Immature natural killer cell (primary cell): ENCODE measurements around the gene CEP131. TPM values are rescaled to one million over a fixed set of nuclear protein-coding genes. Genes with fewer than 3 reads are reported as not detected.

Experiments
- DNase-seq, 3 donors: peaks; one replicate each; pipeline ENCODE4 v3.0.0; 2022; ENCODE audit warnings: mixed read lengths in 1 of 3
- H3K27ac Mint-ChIP-seq, 6 donors: one replicate each; pipeline ENCODE4 v1.8.0; 2020; ENCODE audit warnings: mixed read lengths in 6 of 6, mild to moderate bottlenecking in 5 of 6, inconsistent platforms in 4 of 6, moderate library complexity in 3 of 6
- H3K27me3 Mint-ChIP-seq, 3 donors: one replicate each; pipeline ENCODE4 v1.8.0; 2020 to 2021; ENCODE audit warnings: low read depth in 3 of 3, mild to moderate bottlenecking in 3 of 3, mixed read lengths in 3 of 3, moderate library complexity in 3 of 3, inconsistent platforms in 1 of 3
- H3K36me3 Mint-ChIP-seq, 3 donors: one replicate each; pipeline ENCODE4 v1.8.0; 2020; ENCODE audit warnings: mixed read lengths in 3 of 3, inconsistent platforms in 2 of 3, mild to moderate bottlenecking in 2 of 3
- H3K4me1 Mint-ChIP-seq, 2 donors: one replicate each; pipeline ENCODE4 v1.8.0; 2020; ENCODE audit warnings: inconsistent platforms in 2 of 2, mild to moderate bottlenecking in 2 of 2, mixed read lengths in 2 of 2, moderate library complexity in 1 of 2
- H3K4me3 Mint-ChIP-seq, 5 donors: one replicate each; pipeline ENCODE4 v1.8.0; 2020; ENCODE audit warnings: mild to moderate bottlenecking in 5 of 5, mixed read lengths in 5 of 5, inconsistent platforms in 3 of 5, moderate library complexity in 3 of 5
- H3K9me3 Mint-ChIP-seq, 6 donors: one replicate each; pipeline ENCODE4 v1.8.0; 2020; ENCODE audit warnings: mild to moderate bottlenecking in 6 of 6, mixed read lengths in 6 of 6, inconsistent platforms in 4 of 6, moderate library complexity in 3 of 6
- polyA plus RNA-seq, 3 donors: library from polyadenylated mRNA; unstranded; fragments of 300-500 nt; fragmentation: Illumina TruSeq; gene quantifications; one replicate each; pipeline ENCODE4 v1.2.3, GENCODE V29; 2021

The CEP131 gene
- polyA plus RNA-seq, 3 donors from 2014 or later = 0.43 to 7.4 (median 1.5) TPM

GRCh38 chr17:81183807-81184206 is 39.0 kb downstream of the CEP131 start:
- no peak for DNase-seq
- no peaks in the 10 kb centered on the region for H3K4me1 Mint-ChIP-seq
- no peaks in the 10 kb centered on the region for H3K9me3 Mint-ChIP-seq
- H3K27ac Mint-ChIP-seq = no peak overlapping the region
- H3K36me3 Mint-ChIP-seq = no peaks in the 10 kb centered on the region
- H3K27me3 Mint-ChIP-seq = peaks cover 0 to 4% (median 0%) of the 10 kb centered on the region in 3 donors
- H3K4me3 Mint-ChIP-seq = no peak overlapping the region

GRCh38 chr17:81183316-81183715 is 39.4 kb downstream of the CEP131 start:
- Mint-ChIP-seq H3K36me3 (no peaks in the 10 kb centered on the region), H3K9me3 (no peaks in the 10 kb centered on the region), H3K4me1 (no peaks in the 10 kb centered on the region), H3K27me3 (peaks cover 0 to 4% (median 0%) of the 10 kb centered on the region in 3 donors), H3K4me3 (no peak overlapping the region), H3K27ac (no peak overlapping the region)
- DNase-seq = no peak

DNA sequence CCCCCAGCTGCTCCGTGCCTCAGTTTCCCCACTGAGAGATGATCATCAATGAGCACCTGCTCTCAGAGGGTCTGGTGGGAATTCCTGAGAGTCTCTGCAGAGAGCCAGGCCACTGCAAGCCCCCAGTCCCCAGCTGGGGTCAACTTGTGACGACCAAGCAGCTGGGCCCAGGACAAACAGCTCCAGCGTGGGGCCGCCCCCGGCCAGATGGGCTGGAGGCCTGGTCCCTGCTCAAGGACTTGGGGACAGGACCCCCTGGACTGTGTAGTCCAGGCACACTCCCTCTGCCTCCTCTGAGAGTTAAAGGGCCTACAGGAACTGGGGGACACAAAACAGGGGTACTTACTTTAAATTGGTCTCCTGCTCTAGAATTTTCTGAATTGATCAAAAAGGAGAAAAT is 40.2 kb downstream of the CEP131 start:
- DNase-seq = no peak
- H3K4me1 Mint-ChIP-seq = no peaks in the 10 kb centered on the region
- H3K27ac Mint-ChIP-seq = no peak overlapping the region
- H3K27me3 Mint-ChIP-seq = peaks cover 0 to 4% (median 0%) of the 10 kb centered on the region in 3 donors
- H3K4me3 Mint-ChIP-seq = no peak overlapping the region
- H3K9me3 Mint-ChIP-seq = no peaks in the 10 kb centered on the region
- no peaks in the 10 kb centered on the region for H3K36me3 Mint-ChIP-seq

DNA sequence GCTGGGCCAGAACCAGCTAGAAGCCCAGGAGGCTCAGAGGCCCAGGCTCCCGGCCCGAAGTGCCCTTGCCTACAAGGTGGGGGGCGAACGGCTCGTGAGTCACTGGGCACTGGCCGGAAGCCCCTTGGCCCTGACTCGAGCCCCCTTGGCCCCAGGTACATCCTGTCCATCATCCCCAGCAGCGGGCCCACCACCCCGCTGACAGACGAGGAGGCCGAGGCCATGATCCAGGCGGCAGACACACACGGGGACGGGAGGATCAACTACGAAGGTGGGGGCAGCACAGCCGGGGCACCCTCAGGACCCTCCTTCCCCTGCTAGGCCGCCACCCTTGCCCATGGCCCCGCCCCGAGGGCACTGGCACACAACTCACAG is 41.0 kb downstream of the CEP131 start:
- DNase-seq = no peak
- Mint-ChIP-seq H3K36me3 (no peaks in the 10 kb centered on the region), H3K9me3 (no peaks in the 10 kb centered on the region), H3K27ac (no peak overlapping the region), H3K4me1 (no peaks in the 10 kb centered on the region), H3K27me3 (peaks cover 0 to 4% (median 0%) of the 10 kb centered on the region in 3 donors), H3K4me3 (no peak overlapping the region)

GRCh38 chr17:81180836-81181810 is 41.6 kb downstream of the CEP131 start:
- DNase-seq = no peak
- Mint-ChIP-seq H3K27me3 (peaks cover 0 to 4% (median 0%) of the 10 kb centered on the region in 3 donors), H3K4me1 (no peaks in the 10 kb centered on the region), H3K27ac (no peak overlapping the region), H3K4me3 (no peak overlapping the region), H3K9me3 (no peaks in the 10 kb centered on the region), H3K36me3 (no peaks in the 10 kb centered on the region)

- H3K27me3 Mint-ChIP-seq = peaks cover 2 to 3% (median 3%) of the 10 kb centered on the region in 3 donors
- no peak overlapping the region for H3K27ac Mint-ChIP-seq
- no peaks in the 10 kb centered on the region for H3K4me1 Mint-ChIP-seq
- DNase-seq = no peak
- H3K9me3 Mint-ChIP-seq = no peaks in the 10 kb centered on the region
- H3K4me3 Mint-ChIP-seq = no peak overlapping the region
- no peaks in the 10 kb centered on the region for H3K36me3 Mint-ChIP-seq
Observed at GRCh38 chr17:81179861-81180260, 42.9 kb downstream of the CEP131 start.

DNA sequence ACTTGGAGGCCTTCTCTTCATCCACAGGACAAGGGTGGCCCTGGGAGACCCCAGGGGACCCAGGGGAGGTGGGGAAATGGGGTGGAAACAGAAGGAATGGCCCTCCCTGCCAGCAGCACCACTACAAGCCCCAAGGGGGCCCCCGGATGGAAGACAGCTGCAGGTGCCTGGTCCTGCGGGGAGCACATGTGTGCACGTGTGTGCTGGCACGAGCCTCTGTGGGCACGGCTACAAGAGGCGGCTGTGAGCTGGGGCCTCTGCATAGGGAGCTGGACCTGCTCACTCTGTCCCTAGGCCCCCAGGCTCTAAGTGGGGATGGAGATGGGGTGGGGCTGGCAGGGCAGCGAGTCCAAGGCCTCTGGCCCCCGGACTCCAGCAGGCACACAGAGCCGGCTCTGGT is 43.5 kb downstream of the CEP131 start:
- DNase-seq = no peak
- H3K4me1 Mint-ChIP-seq = no peaks in the 10 kb centered on the region
- H3K27me3 Mint-ChIP-seq = peaks cover 2 to 3% (median 3%) of the 10 kb centered on the region in 3 donors
- no peak overlapping the region for H3K27ac Mint-ChIP-seq
- no peaks in the 10 kb centered on the region for H3K36me3 Mint-ChIP-seq
- no peak overlapping the region for H3K4me3 Mint-ChIP-seq
- H3K9me3 Mint-ChIP-seq = no peaks in the 10 kb centered on the region

DNA sequence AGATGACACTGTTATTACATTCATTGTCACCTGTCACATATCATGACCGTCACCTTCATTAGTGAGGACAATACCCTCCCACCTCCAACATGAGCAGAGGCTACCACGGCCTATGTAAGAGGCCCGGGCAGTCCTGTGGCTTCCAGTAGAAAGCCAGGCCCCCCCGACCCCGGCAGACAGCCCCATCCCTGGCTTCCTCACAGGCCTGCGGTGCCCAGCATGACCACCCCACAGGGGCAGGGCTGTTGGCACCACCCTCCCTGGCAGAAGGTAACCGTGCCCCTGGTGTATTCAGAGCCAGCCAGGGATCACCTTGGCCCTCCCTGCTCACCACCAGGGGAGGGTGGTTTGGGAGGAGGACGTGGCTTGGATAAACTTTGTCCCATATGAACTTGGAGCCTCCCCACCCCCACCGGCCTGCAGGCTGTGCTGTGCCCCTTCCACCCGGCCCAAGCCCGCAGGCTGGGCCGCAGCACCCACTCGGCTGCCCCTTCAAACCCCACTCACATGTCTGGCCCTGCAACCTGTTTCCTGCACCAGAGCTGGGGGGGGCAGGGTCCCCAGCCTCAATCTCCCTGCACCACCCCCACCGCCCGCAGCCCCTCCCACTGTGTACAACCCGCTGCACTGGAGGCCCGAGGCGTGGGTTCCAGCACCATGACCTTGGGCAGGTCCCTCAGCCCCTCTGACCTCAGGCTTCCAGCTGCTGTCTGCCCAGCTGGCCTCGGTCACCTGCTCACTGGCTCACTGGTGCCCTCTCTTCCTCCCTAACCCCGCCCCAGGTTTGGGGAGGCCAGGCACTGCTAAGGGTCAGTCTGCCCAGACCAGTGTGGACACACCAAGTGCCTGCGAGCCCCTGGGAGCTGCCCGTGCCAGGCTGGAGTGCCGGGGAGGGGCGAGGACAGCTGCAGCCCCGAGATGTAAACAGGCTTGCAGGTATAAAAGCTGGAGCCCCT is 44.4 kb downstream of the CEP131 start:
- Mint-ChIP-seq H3K27ac (no peak overlapping the region), H3K27me3 (peaks cover 2 to 3% (median 3%) of the 10 kb centered on the region in 3 donors), H3K4me1 (no peaks in the 10 kb centered on the region), H3K9me3 (no peaks in the 10 kb centered on the region), H3K36me3 (no peaks in the 10 kb centered on the region), H3K4me3 (no peak overlapping the region)
- no peak for DNase-seq

- no peak for DNase-seq
- no peaks in the 10 kb centered on the region for H3K36me3 Mint-ChIP-seq
- no peak overlapping the region for H3K27ac Mint-ChIP-seq
- no peaks in the 10 kb centered on the region for H3K9me3 Mint-ChIP-seq
- no peaks in the 10 kb centered on the region for H3K4me1 Mint-ChIP-seq
- no peak overlapping the region for H3K4me3 Mint-ChIP-seq
- H3K27me3 Mint-ChIP-seq = peaks cover 3 to 5% (median 5%) of the 10 kb centered on the region in 3 donors
Observed at GRCh38 chr17:81176666-81177065, 46.1 kb downstream of the CEP131 start.

GRCh38 chr17:81173762-81174155 is 49.0 kb downstream of the CEP131 start:
- no peak for DNase-seq
- no peaks in the 10 kb centered on the region for H3K36me3 Mint-ChIP-seq
- H3K4me3 Mint-ChIP-seq = no peak overlapping the region
- peaks cover 0 to 6% (median 5%) of the 10 kb centered on the region in 3 donors for H3K27me3 Mint-ChIP-seq
- H3K4me1 Mint-ChIP-seq = no peaks in the 10 kb centered on the region
- H3K27ac Mint-ChIP-seq = no peak overlapping the region
- no peaks in the 10 kb centered on the region for H3K9me3 Mint-ChIP-seq

DNA sequence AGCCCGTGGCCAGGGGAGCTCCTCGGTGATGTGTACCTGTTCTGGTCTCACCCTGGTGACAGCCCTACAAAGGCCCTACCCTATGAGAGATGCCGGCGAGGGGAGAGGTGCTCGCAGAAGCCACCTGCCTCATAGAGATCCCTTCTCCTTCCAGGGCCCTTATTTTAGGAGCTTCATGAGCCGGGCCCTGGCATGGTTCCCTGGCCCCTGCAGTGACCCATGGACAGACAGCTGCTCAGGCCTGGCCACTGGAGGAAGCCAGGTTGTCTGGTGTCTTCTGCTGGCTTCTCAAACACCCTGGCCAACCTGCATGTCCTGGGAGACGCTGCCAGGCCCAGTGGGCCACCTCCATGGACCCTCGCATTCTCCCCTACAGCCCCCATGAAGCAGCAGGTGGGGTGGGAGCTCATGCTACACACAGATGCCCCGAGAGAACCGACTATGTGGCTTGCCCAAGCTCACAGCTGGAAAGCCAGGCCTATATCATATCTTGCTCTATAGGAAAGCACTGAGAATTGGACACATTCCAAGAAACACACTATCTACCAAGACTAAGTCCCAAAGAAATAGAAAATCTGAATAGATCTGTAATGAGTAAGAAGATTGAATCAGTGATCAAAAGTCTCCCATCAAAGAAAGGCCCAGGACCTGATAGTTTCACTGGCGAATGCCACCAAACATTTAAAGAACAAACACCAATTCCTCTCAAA is 49.6 kb downstream of the CEP131 start:
- H3K4me1 Mint-ChIP-seq = no peaks in the 10 kb centered on the region
- H3K4me3 Mint-ChIP-seq = no peak overlapping the region
- peaks cover 0 to 6% (median 5%) of the 10 kb centered on the region in 3 donors for H3K27me3 Mint-ChIP-seq
- no peak for DNase-seq
- no peaks in the 10 kb centered on the region for H3K36me3 Mint-ChIP-seq
- H3K9me3 Mint-ChIP-seq = no peaks in the 10 kb centered on the region
- H3K27ac Mint-ChIP-seq = no peak overlapping the region

DNA sequence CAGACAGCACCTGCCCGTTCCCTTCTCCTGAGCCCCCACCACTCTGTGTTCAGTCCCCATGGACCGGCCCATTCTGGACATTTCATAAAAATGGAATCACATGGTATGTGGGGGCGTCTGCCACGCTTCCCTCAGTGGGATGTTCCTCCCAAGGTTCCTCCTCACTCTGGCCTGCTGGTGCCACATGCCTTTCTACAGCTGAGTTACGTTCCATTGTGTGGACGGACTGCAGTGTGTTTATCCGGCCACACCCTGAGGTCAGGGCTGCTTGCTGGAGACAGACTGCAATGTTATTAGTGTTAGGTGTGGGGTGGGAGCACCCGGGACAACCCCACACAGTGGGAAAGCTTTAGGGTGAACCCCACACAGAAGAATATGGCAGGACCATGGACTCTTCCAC is 50.8 kb downstream of the CEP131 start:
- no peaks in the 10 kb centered on the region for H3K36me3 Mint-ChIP-seq
- no peak overlapping the region for H3K4me3 Mint-ChIP-seq
- no peak overlapping the region for H3K27ac Mint-ChIP-seq
- H3K27me3 Mint-ChIP-seq = peaks cover 0 to 9% (median 5%) of the 10 kb centered on the region in 3 donors
- no peak for DNase-seq
- no peaks in the 10 kb centered on the region for H3K9me3 Mint-ChIP-seq
- H3K4me1 Mint-ChIP-seq = no peaks in the 10 kb centered on the region

- Mint-ChIP-seq H3K27ac (no peak overlapping the region), H3K36me3 (no peaks in the 10 kb centered on the region), H3K4me1 (no peaks in the 10 kb centered on the region), H3K4me3 (no peak overlapping the region), H3K9me3 (no peaks in the 10 kb centered on the region), H3K27me3 (peaks cover 0 to 8% (median 5%) of the 10 kb centered on the region in 3 donors)
- no peak for DNase-seq
Observed at GRCh38 chr17:81170727-81171494, 51.9 kb downstream of the CEP131 start.
